Astrocyte of the hippocampus (primary cell): Measurements from ENCODE around the gene RNF4.
A peak's percentile ranks its signal among the peaks of the same experiment; 100 is the strongest.
"Not testable (repeated sequence)": the region's sequence is repeated elsewhere in the genome, so short reads cannot be mapped to it uniquely, and the experiment has no call there.

Experiments used
- DNase-seq: peaks from one replicate; pipeline ENCODE4 v3.0.0; 2011; ENCODE audit warnings: low read depth, low spot score

Gene RNF4

DNA sequence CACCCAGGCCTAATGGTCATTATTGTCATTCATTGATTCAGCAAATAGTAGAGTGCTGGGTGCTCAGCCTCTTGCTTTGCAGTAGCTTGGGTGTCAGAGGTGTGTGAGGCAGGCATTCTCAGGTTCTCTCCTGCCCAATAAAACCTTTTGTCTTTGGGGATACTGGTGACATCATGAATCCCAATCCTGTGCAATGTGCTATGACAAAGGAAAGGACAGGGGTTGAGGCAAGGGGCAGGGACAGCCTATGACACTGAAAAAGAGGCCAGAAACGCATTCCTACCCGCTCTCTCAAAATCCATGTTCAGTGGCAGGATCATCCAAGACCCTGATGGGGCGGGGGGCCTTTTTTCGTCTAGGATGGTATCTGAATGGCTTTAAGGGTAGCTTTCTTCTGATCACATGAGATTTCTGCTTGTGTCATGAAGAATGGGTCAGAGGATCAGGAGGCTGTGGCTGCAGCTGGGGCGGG lies 66.0 kb downstream of the RNF4 start:
- no peak for DNase-seq

DNA sequence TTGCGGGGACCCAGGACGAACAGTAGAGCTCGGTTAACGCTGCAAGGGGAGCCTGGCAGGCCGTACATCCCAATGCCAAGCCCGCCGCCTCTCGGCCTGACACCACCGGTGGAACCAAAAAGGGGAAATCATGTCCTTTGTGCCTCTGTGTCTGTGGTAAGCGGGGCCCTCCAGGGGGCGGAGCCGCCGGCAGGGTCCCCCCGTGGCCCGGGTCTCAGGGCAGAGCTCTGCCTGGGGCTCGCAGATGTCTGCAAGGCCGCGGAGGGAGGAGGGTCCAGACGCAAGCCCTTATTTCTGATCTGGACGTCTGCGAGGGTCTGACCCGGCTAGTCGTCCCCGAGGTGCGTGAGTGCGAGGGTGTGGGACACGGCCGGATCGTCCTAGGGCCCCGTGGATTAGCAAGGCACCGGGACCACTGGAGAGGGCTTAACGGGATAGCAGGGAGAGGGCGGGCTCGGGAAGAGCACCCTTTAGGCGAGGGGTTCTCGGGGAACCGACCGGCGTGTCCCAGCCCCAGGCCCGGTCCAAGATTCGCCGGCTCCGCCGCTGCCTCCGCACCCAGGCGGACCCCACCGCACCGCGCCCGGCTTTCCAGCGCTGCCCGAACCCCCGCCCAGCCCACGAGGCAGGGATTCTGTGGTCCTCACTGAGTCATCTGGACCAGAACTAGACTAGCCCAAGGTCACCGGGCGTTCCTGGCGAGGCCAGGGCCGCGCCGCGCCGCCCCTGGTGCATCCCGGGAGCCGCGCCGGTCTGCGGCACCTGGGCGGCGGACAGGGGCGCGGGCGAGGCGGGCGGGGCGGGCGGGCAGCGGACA lies 66.7 kb downstream of the RNF4 start:
- DNase-seq: peak; percentile 66

DNA sequence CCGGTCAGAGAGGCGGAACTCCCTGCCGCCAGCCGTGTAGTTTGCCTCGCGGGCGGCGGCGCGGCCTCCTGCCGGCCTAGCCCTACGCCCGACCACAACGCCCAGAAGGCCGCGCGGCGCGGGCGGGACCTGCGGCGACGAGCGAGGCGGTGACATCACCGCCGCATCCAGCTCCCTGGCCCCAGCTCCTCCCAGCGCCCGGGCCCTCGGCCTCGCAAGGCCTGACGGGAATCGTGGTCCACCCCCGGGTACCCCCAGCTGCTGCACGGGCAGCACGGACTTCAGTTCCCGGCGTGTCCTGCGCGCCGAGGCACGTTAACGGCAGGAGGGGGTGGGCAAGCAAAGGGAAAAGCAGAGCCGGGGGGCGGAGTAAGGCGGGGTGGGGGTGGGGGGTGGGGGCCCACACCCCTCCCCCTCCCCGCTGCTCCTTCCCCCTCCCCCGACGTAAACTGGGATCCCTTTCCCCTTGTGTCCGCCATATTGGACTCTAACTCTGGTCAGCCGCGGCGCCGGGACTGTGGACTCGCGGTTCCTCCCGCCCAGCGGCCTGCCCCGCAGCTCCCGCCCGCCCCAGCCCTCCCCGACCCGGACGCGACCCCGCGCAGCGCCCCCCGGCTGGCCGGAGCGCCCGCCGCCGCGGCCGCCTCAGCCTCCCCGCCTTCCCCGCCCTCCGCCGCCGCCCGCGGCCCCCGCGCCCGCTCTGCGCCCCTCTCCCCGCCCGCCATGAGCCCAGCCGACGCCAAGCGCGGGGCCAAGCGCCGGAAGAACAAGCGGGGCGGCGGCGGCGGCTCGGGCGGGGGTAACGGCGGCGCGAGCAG lies 67.5 kb downstream of the RNF4 start, which contains the start of gene FAM193A:
TSS of gene FAM193A (plus strand) at position 455 of the 818 bp plus-strand sequence. CDS start at position 724, 269 bp downstream.
- DNase-seq: peak; percentile 100

DNA sequence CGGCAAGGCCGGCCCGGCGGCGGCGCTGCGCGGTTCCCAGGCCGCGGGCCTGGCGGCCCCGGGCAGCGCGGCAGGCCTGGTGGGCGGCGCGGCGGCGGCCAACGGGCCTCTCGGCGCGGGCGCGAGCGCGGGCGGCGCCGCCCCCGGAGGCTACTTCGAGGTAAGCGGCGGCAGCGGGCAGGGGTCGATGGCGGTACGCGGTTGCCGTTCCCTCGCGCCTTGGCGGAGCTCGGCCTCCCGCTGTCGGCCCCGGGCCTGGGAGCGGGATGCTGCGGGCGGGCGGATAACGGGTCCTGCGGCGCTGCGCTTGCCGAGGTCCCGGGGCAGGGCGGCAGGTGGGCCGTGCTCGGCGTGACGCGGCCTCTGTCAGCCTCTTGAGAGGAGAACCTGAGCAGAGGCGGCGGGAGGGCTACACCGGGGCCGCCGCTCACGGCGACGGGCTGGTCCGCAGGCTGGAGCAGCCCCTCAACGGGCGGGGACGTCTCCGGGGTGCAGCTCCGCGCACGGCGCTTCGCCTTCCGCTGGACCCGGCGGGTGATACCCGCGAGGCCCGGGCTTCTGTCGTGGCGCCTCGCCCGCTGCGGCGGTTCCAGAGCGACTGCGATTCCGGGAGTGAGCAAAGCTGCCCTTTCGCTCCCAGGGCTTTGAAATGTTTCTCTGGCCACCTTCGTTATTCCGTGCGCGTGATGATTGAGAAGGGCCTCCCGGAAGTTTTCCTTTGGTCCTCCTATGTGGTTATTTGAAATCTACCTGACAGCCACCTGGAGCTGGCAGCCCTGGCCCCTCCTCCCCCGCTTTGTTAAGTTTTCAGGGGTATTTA lies 68.3 kb downstream of the RNF4 start:
- DNase-seq: peak; percentile 79

DNA sequence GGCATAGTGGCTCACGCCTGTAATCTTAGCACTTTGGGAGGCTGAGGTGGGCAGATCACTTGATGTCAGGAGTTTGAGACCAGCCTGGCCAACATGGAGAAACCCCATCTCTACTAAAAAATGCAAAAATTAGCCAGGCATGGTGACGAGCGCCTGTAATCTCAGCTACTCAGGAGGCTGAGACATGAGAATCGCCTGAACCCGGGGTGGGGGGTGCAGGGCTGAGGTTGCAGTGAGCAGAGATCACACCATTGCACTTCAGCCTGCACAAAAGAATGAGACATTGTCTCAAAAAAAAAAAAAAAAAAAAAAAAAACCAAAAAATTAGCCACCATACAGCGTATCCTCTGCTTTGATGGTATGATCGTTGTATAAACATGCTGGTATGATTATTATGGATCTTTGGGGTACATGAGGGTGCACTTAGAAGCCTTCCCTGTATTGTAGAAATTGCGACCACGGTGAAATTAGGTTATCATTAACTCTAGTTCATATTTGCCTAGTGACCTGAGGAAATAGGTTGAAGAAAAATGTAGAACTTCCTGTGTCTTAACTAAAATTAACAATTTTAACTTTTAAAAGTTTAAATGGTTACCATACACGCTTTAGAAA lies 74.8 kb downstream of the RNF4 start:
- DNase-seq: not testable (repeated sequence)

DNA sequence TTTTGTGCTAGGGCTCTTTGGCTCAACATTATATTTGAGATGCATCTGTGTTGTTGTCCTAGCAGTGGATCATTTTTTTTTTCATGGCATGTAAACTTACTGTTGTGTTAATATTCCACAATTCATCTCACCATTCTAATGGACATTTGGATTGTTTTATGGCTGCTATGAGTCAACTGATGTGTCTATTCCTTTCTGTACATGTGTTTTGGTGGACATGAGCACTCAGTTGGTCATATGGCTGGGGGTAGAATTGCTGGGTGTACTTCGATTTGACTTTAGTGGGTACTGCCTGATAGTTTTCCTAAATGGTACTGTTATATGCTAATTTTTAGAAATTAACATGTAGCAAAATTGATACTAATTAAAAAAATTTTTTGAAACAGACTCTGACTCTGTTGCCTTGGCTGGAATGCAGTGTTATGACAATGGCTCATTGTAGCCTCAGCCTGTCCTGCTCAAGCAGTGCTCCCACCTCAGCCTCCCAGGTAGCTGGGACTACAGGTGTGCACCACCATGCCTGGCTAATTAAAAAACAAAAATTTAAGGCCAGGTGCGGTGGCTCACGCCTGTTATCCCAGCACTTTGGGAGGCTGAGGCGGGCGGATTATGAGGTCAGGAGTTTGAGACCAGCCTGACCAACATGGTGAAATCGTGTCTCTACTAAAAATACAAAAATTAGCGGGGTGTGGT lies 76.6 kb downstream of the RNF4 start:
- no peak for DNase-seq

DNA sequence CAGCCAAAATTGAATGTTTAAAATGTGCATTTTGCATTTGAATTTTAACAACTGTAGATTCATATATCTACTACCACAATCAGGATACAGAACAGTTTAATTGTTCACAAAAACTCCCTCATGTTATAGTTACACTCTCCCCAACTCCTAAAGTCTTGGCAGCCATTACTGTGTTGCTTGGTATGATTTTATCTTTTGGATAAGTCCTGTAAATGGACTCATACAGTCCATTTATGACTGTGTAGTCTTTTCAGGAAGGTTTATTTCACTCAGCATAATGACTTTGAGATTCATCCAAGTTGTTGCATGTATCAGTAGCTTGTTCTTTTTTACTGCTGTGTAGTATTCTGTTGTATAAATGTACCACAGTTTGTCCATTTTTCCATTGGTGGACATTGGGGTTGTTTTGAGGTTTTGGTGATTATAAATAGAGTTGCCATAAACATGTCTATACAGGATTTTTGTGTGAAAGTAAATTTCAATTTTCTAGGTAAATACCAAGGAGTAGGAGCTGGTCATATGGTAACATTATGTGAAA lies 77.4 kb downstream of the RNF4 start:
- no peak for DNase-seq

DNA sequence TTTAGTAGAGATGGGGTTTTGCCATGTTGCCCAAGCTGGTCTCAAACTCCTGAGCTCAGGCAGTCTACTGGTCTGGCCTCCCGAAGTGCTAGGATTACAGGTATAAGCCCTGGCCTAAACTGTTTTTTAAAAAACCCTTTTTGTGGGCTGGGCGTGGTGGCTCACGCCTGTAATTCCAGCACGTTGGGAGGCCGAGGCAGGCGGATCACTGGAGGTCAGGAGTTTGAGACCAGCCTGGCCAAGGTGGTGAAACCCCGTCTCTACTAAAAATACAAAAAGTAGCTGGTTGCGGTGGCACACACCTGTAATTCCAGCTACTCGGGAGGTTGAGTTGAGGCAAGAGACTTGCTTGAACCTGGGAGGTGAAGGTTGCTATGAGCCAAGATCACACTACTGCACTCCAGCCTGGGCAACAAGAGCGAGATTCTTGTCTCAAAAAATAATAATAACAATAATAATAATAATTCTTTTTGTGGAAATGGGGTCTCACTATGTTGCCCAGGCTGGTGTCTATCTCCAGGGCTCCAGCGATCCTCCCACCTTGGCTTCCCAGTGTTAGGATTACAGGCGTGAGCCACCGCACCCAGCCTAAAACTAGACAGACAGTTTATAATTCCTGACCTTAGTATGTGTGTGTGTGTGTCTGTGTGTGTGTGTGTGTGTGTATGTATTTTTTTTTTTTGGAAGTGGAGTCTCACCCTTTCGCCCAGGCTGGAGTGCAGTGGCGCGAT lies 78.2 kb downstream of the RNF4 start:
- not testable (repeated sequence) for DNase-seq

DNA sequence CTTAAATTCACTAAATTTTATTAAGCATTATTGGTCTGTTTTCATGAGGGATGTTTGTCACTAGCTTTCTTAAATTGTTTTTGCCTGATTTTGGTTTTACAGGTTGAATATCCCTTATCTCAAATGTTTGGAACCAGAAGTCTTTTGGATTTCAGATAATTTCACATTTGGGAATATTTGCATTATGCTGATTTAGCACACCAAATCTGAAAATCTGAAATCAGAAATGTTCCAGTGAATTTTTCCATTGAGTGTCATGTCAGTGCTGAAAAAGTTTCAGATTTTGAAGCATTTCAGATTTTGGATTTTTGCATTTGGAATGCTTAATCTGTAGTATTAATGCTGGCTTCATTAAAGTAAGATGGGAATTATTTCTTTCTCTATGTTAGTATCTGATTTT lies 82.2 kb downstream of the RNF4 start:
- DNase-seq: no peak

DNA sequence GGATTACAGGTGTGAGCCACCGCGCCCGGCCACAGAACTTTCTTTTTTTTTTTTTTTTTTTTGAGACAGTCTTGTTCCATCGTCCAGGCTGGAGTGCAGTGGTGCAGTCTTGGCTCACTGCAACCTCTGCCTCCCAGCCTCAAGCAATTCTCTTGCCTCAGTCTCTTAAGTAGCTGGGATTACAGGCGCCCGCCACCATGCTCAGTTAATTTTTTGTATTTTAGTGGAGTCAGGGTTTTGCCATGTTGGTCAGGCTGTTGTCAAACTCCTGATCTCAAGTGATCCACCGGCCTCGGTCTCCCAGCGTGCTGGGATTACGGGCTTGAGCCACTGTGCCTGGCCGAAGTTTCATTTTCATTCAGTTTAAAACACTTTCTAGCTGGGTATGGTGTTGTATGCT lies 83.9 kb downstream of the RNF4 start:
- no peak for DNase-seq

DNA sequence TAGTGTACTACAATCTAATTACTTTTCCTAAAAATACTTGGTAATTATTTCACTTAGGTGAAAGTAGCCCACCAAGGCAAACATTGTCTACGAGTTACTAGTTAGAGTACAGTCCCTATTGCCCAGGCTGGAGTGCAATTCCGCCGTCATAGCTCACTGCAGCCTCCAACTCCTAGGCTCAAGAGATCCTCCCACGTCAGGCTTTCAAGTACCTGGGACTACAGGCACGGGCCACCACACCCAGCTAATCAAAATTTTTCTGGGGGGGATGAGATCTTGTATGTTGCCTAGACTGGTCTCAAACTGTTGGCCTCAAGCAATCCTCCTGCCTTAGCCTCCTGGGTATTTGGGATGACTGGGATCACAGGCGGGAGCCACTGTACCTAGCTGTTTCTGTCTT lies 89.4 kb downstream of the RNF4 start:
- no peak for DNase-seq

DNA sequence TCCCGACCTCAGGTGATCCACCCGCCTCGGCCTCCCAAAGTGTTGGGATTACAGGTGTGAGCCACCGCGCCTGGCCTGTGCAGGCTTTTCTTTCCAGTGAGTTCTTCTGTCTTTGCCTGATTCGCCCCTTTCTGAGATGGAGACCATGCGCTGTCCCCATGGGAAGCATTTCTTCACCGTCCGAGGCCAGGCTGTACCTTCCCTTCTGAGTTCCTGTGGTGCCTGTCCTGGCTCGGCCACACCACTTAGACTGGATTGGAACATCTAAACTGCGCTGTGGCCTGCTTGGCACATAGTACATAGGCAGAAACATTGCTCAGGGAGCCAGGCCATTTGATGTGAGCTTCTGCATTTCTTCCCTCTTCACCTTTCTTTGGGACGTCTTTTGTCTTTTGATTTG lies 91.3 kb downstream of the RNF4 start:
- no peak for DNase-seq
